Ovary (tissue), 9 donors: Measurements from ENCODE around the gene SIK3. TPM values are rescaled to one million over a fixed set of nuclear protein-coding genes. Genes with fewer than 3 reads are reported as not detected.

Experiments used
- DNase-seq, 5 donors: peaks; one replicate each; pipeline ENCODE4 v3.0.0-alpha.2; 2019 to 2020
- H3K27ac ChIP-seq, 2 donors: fragments of 200-600 bp; one replicate each; pipeline versions ENCODE4 v1.5.1 to v1.8.0; 2019 to 2022
- H3K27me3 ChIP-seq: fragments of 200-600 bp; one replicate; pipeline ENCODE4 v1.8.0; 2022
- H3K36me3 ChIP-seq: fragments of 200-600 bp; sonication (generic); one replicate; pipeline ENCODE4 v1.5.1; 2019
- H3K4me1 ChIP-seq: one replicate; pipeline ENCODE4 v1.8.1; 2013; ENCODE audit warnings: mild to moderate bottlenecking, moderate library complexity; ENCODE audit not compliant: insufficient read depth
- H3K4me3 ChIP-seq: fragments of 200-600 bp; sonication (generic); one replicate; pipeline ENCODE4 v1.5.1; 2017
- H3K9me3 ChIP-seq, 2 donors: fragments of 200-600 bp in 1 of 2; sonication (generic) in 1 of 2; one replicate each; pipeline versions ENCODE4 v1.5.1 to v1.8.1; 2013 to 2019; ENCODE audit warnings: mild to moderate bottlenecking in 1 of 2, moderate library complexity in 1 of 2
- CTCF ChIP-seq, 3 donors: fragments of 450-650 bp in 2 of 3; fragments of 200-600 bp in 1 of 3; IDR thresholded peaks; one replicate each; pipeline versions ENCODE4 v1.5.1 to v1.8.0; 2016 to 2022; ENCODE audit warnings: antibody characterized with exemption in 3 of 3, mild to moderate bottlenecking in 1 of 3
- EP300 ChIP-seq: sonication (generic); formaldehyde crosslinking; IDR thresholded peaks from one replicate; pipeline ENCODE4 v1.6.1; 2017; ENCODE audit warnings: antibody characterized with exemption
- POLR2A ChIP-seq: fragments of 450-650 bp; IDR thresholded peaks from one replicate; pipeline ENCODE4 v1.6.1; 2017; ENCODE audit warnings: antibody characterized with exemption, mild to moderate bottlenecking, moderate library complexity
- WGBS, 3 donors: extraction: QIAGEN DNeasy Blood & Tissue Kit in 1 of 3; methylation state at CpG; one replicate each; pipeline versions ENCODE4 v1.1.5 to v1.1.7; 2013 to 2017; 5-methylcytosine and 5-hydroxymethylcytosine counted together
- intact Hi-C, 4 donors: fragments of 100-400 bp; cut with DNase I; formaldehyde crosslinking; loops; one replicate each; pipeline versions ENCODE4 v1.11.0 to v1.15.1; 2022 to 2023
- polyA plus RNA-seq, 2 donors: library from polyadenylated mRNA; stranded (reverse); fragments of 200-250 nt in 1 of 2; fragments of 350-450 nt in 1 of 2; fragmentation: Illumina TruSeq in 1 of 2; extraction: RNeasy Lipid Tissue Mini Kit (QIAGEN cat#74804) in 1 of 2; gene quantifications; one replicate each; pipeline ENCODE4 v1.2.3, GENCODE V29; 2013 to 2014
- total RNA-seq, 7 donors: library from RNA; depleted of rRNA in 2 of 7; stranded (reverse); fragments of >200 nt in 2 of 7; fragmentation: NEBNext Ultra II Directional in 3 of 7; extraction: Animal tissue kit (Norgen Biotek cat#: 25700) in 3 of 7; gene quantifications; one replicate each; pipeline versions ENCODE4 v1.1.0 to v1.2.4, GENCODE V29; 2016 to 2023
- donor health status: DM: no; HTN: no; CAD: no; lungs with moderate emphysema.
- donor health status: DM: no; HTN: no; CAD: no.
- donor health status: Bipolar disorder and iron deficiency.
- donor health status: DM: yes; HTN: yes; CAD: no.
- donor health status: DM: no; HTN: no; CAD: no.
- donor health status: DM: yes; HTN: yes; CAD: no.

SIK3 gene
- total and polyA plus RNA-seq, 9 donors: 18.3 to 134 (median 56.2) TPM

DNA sequence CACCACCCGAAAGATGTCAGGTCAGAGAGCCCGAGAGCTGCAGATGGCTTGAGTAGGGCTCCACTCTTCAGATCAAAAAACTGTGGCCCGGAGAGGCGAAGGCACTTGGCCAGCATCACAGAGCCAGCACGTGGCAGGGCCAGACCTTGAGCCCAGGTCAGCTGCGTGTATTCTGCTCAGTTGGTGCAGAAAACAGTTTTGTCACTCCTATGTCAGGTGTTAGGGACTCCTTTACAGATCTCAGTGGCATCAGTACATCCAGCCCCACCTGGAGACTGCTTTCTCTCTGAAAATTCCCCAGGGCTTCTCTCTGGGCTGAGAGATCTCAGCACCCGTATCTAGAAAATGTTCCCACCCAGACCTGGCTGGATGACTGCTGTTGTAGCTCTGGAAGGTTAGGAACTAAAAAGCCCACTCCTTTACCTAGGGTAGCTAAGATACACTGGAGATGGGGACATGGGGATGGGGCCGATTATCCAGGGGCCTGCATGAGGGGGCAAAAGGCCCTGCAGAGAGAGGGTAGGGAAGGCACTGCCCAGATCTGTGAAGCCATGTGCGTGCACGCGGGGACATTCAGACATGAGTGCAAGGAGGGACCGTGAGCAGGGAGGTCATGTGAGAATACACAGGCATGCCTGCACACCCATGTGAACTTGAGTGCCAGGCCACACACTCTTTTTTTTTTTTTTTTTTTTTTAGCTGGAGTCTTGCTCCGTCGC is 264.3 kb downstream of the SIK3 start:
- Histone ChIP-seq H3K4me1 (peaks cover 30% of the 10 kb centered on the region), H3K4me3 (no peak overlapping the region), H3K9me3 (no peaks in the 10 kb centered on the region), H3K36me3 (no peaks in the 10 kb centered on the region), H3K27ac (no peak overlapping the region), H3K27me3 (no peaks in the 10 kb centered on the region)
- 88 to 93% (median 92%) methylated on average over 14 of the region's 14 CpGs for WGBS, 3 donors
- intact Hi-C loops: loop anchor here in 1 of 4 donors (5.0 kb wide), 1 partner anchor 42 kb away; the partner anchor contains the start of gene APOA5
- TF ChIP-seq CTCF (IDR thresholded peaks at IDR 0.05) (no peak), POLR2A (no peak), EP300 (no peak)
- no peak for DNase-seq

DNA sequence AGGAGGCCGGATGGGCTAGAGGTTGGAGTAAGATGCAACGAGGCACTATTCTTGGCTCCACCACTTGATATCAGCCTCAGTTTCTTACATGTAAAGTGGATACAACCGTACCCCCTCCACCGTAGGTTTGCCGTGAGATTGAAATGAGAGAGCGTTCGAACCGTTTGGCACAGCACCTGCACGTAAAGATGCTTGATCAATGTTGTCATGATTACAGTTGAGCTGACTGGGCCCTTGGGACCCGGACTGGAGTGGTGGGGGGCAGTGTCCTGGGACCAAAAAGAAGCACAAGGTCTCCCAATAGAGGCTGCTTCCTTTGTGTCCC is 264.8 kb downstream of the SIK3 start:
- Histone ChIP-seq H3K27me3 (no peaks in the 10 kb centered on the region), H3K36me3 (no peaks in the 10 kb centered on the region), H3K4me3 (no peak overlapping the region), H3K27ac (no peak overlapping the region), H3K9me3 (no peaks in the 10 kb centered on the region), H3K4me1 (peaks cover 30% of the 10 kb centered on the region)
- no peak for DNase-seq
- intact Hi-C loops: loop anchor here in 1 of 4 donors (5.0 kb wide), 1 partner anchor 41 kb away; the partner anchor contains the start of gene APOA5
- TF ChIP-seq CTCF (IDR thresholded peaks at IDR 0.05) (no peak), EP300 (no peak), POLR2A (no peak)
- 91 to 95% (median 92%) methylated on average over 10 of the region's 10 CpGs for WGBS, 3 donors

GRCh38 chr11:116832350-116833290 is 265.6 kb downstream of the SIK3 start:
- Histone ChIP-seq H3K27ac (no peak overlapping the region), H3K4me1 (peaks cover 27% of the 10 kb centered on the region), H3K36me3 (no peaks in the 10 kb centered on the region), H3K4me3 (no peak overlapping the region), H3K27me3 (no peaks in the 10 kb centered on the region), H3K9me3 (no peaks in the 10 kb centered on the region)
- TF ChIP-seq EP300: no peak
- TF ChIP-seq CTCF (IDR thresholded peaks at IDR 0.05): no peak
- no peak for TF ChIP-seq POLR2A
- intact Hi-C loops: loop anchor here in 1 of 4 donors (5.0 kb wide), 1 partner anchor 40 kb away; the partner anchor contains the start of gene APOA5
- DNase-seq: no peak
- 78 to 83% (median 83%) methylated on average over 12 to 13 of the region's 13 CpGs for WGBS, 3 donors

DNA sequence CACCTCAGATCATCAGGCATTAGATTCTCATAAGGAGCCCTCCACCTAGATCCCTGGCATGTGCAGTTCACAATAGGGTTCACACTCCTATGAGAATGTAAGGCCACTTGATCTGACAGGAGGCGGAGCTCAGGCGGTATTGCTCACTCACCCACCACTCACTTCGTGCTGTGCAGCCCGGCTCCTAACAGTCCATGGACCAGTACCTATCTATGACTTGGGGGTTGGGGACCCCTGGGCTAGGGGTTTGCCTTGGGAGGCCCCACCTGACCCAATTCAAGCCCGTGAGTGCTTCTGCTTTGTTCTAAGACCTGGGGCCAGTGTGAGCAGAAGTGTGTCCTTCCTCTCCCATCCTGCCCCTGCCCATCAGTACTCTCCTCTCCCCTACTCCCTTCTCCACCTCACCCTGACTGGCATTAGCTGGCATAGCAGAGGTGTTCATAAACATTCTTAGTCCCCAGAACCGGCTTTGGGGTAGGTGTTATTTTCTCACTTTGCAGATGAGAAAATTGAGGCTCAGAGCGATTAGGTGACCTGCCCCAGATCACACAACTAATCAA is 266.4 kb downstream of the SIK3 start:
- 91 to 97% (median 96%) methylated on average over 7 of the region's 7 CpGs for WGBS, 3 donors
- Histone ChIP-seq H3K36me3 (no peaks in the 10 kb centered on the region), H3K9me3 (no peaks in the 10 kb centered on the region), H3K4me3 (no peak overlapping the region), H3K4me1 (peaks cover 20% of the 10 kb centered on the region), H3K27me3 (no peaks in the 10 kb centered on the region), H3K27ac (no peak overlapping the region)
- TF ChIP-seq POLR2A: no peak
- no peak for TF ChIP-seq CTCF (IDR thresholded peaks at IDR 0.05)
- no peak for TF ChIP-seq EP300
- intact Hi-C loops: loop anchor here in 1 of 4 donors (5.0 kb wide), 1 partner anchor 40 kb away; the partner anchor contains the start of gene APOA5
- no peak for DNase-seq
